K562 (cell line): ENCODE data around the gene ALOX5. TPM values are rescaled to one million over a fixed set of nuclear protein-coding genes. Genes with fewer than 3 reads are reported as not detected.

Experiments used
- E2F4 ChIP-seq: sonication (generic); formaldehyde crosslinking; IDR thresholded peaks from 2 replicates; pipeline ENCODE4 v1.8.0; 2022; ENCODE audit warnings: mild to moderate bottlenecking, low read depth, missing genetic modification reagents
- EP400 ChIP-seq: fragments of 450-650 bp; IDR thresholded peaks from 2 replicates; pipeline ENCODE4 v1.6.1; 2017; ENCODE audit warnings: antibody characterized with exemption, mild to moderate bottlenecking, moderate library complexity
- GATA2 ChIP-seq: sonication (generic); formaldehyde crosslinking; IDR thresholded peaks from 2 replicates; pipeline ENCODE4 v1.4.0; 2020; ENCODE audit warnings: mild to moderate bottlenecking, missing genetic modification reagents
- HBP1 ChIP-seq: fragments of 450-650 bp; formaldehyde crosslinking; IDR thresholded peaks from 2 replicates; pipeline ENCODE4 v1.4.0; 2022; ENCODE audit warnings: missing genetic modification characterization
- HNRNPK ChIP-seq: fragments of 200-400 bp; formaldehyde crosslinking; IDR thresholded peaks from one replicate; pipeline ENCODE4 v1.6.1; 2018; ENCODE audit warnings: mild to moderate bottlenecking, low read depth, low read length; ENCODE audit not compliant: poor library complexity, severe bottlenecking
- MTF1 ChIP-seq: fragments of 250-450 bp; sonication (Bioruptor Pico); IDR thresholded peaks from 2 replicates; pipeline ENCODE4 v1.9.0; 2021; ENCODE audit warnings: moderate library complexity, mild to moderate bottlenecking, inconsistent platforms, borderline replicate concordance
- RBBP5 ChIP-seq: fragments of 200-600 bp; sonication (generic); IDR thresholded peaks from 2 replicates; pipeline ENCODE4 v1.6.1; 2012; ENCODE audit warnings: borderline replicate concordance, mild to moderate bottlenecking, low read length, control low read depth, inconsistent platforms; ENCODE audit not compliant: insufficient read depth, poor library complexity, severe bottlenecking
- ZBTB43 ChIP-seq: sonication (generic); formaldehyde crosslinking; IDR thresholded peaks from 2 replicates; pipeline ENCODE4 v1.8.0; 2023; ENCODE audit warnings: mild to moderate bottlenecking, missing genetic modification reagents
- ZFP1 ChIP-seq: fragments of 450-650 bp; formaldehyde crosslinking; IDR thresholded peaks from 2 replicates; pipeline ENCODE4 v1.4.0; 2020; ENCODE audit warnings: mild to moderate bottlenecking, mixed read lengths
- ZKSCAN8 ChIP-seq: fragments of 200-800 bp; sonication (Bioruptor generic); IDR thresholded peaks from 2 replicates; pipeline ENCODE4 v1.6.1; 2016; ENCODE audit warnings: missing genetic modification characterization, missing compliant biosample characterization
- ZNF124 ChIP-seq: sonication (generic); formaldehyde crosslinking; IDR thresholded peaks from 2 replicates; pipeline ENCODE4 v1.8.1; 2022; ENCODE audit warnings: missing genetic modification reagents
- ZNF175 ChIP-seq: fragments of 200-800 bp; sonication (Bioruptor generic); IDR thresholded peaks from 2 replicates; pipeline ENCODE4 v1.6.1; 2016; ENCODE audit warnings: low read depth, mild to moderate bottlenecking, missing genetic modification characterization, missing compliant biosample characterization
- ZNF197 ChIP-seq: fragments of 200-800 bp; sonication (Bioruptor generic); IDR thresholded peaks from 2 replicates; pipeline ENCODE4 v1.6.1; 2016; ENCODE audit warnings: low read depth, missing genetic modification characterization, missing compliant biosample characterization
- ZNF395 ChIP-seq: fragments of 200-800 bp; sonication (Bioruptor generic); IDR thresholded peaks from 2 replicates; pipeline ENCODE4 v1.6.1; 2017; ENCODE audit warnings: missing genetic modification characterization, missing compliant biosample characterization
- ZNF41 ChIP-seq: fragments of 250-450 bp; sonication (Bioruptor Pico); conservative IDR thresholded peaks from 2 replicates; pipeline ENCODE4 v1.4.0; 2020; ENCODE audit warnings: mild to moderate bottlenecking
- ZNF511 ChIP-seq: sonication (generic); formaldehyde crosslinking; IDR thresholded peaks from 2 replicates; pipeline ENCODE4 v1.8.0; 2022; ENCODE audit warnings: mild to moderate bottlenecking, missing genetic modification reagents
- ZNF785 ChIP-seq: fragments of 250-450 bp; sonication (Bioruptor Pico); IDR thresholded peaks from 2 replicates; pipeline ENCODE4 v1.4.0; 2020; ENCODE audit warnings: mild to moderate bottlenecking
- polyA plus RNA-seq, 8 experiments: library from polyadenylated mRNA; depleted of rRNA in 4 of 8; stranded (reverse) in 5 of 8; unstranded in 3 of 8; fragments of >200 nt; fragmentation: Nextera tagmentation in 2 of 8; fragmentation: Illumina TruSeq in 1 of 8; extraction: Ambion mirVana in 2 of 8; extraction: Trizol in 1 of 8; gene quantifications; 2 replicates each; pipeline versions ENCODE4 v1.2.1 to v1.2.3, GENCODE V29; 2011 to 2014; ENCODE audit warnings: inconsistent platforms in 1 of 8, missing spikeins in 1 of 8
- total RNA-seq, 7 experiments: library from RNA; depleted of rRNA in 6 of 7; stranded (reverse); fragments of >200 nt in 6 of 7; fragmentation: Illumina TruSeq in 2 of 7; extraction: Trizol in 2 of 7; gene quantifications; 2 replicates each; pipeline versions ENCODE4 v1.2.1 to v1.2.3, GENCODE V29; 2011 to 2021; ENCODE audit warnings: low replicate concordance in 1 of 7
- TF ChIP-seq, protein P1 (sequence below): fragments of 250-450 bp; sonication (Bioruptor Pico); IDR thresholded peaks from 2 replicates; pipeline ENCODE4 v1.9.0; 2021; ENCODE audit warnings: mild to moderate bottlenecking, inconsistent platforms

Gene ALOX5
- total and polyA plus RNA-seq, 9 of the 15 experiments (the other 6 are each of a cell fraction or from before 2014, with no cell fraction given) = 0.10 to 2.4 (median 1.4) TPM

DNA sequence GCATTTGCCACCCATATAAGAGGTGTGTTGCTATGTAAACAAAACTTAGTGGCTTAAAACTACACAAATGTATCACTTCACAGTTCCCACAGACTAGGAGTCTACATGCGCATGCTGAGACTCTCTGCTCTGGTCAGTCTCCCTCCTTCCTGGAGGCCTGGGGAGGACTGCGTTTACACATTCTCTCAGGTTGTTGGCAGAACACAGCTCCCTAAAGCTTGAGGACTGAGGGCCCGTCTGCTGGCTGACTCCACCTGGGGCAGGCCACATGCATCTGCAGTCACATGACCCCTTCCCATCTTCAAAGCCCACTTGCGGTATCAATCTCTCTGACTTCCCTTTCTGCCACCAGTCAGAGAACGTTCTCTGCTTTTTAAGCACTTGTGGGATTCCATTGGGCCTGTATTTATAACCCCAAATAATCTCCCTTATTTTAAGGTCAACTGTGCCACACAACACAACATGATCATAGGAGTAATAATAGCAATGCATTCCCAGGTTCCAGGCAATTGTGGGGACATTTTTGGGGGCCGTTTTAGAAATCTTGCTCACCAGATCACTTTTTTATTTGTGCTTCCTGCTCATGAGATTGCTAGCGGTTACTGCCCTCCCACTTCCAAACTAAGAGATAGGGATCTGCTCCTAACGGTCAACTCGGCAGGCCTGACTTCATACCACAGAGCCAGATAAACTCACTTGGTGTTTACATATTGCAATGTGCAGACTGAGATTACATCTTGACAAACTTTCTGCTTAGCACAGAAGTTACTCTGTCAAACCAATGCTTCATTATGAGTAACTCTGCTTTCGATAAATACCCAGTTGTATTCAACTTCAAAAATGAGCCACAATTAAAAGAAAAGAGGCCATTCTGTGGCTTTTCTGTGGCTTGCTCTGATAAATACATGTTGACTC lies 96.3 kb downstream of the ALOX5 start (continued):
- TF ChIP-seq ZNF395 (CRISPR knock-in tag) (peak; percentile 97), GATA2 (CRISPR knock-in tag) (peak; percentile 100), ZNF124 (CRISPR knock-in tag) (no peak), ZFP1 (CRISPR knock-in tag) (peak; percentile 12; the same call in 1 of the 2 replicates), ZNF511 (CRISPR knock-in tag) (no peak), HBP1 (CRISPR knock-in tag) (no peak), ZNF41 (0 out of 2 replicates have a peak, but pooled peaks have one; percentile 5), ZNF175 (peak; percentile 94), EP400 (peak; percentile 90), E2F4 (CRISPR knock-in tag) (no peak), ZNF197 (CRISPR knock-in tag) (peak; percentile 94), HNRNPK (no peak), MTF1 (CRISPR knock-in tag) (no peak), ZNF785 (CRISPR knock-in tag) (no peak), ZBTB43 (CRISPR knock-in tag) (no peak), RBBP5 (peak; percentile 93), ZKSCAN8 (CRISPR knock-in tag) (peak; percentile 89)
- TF ChIP-seq, protein P1, sequence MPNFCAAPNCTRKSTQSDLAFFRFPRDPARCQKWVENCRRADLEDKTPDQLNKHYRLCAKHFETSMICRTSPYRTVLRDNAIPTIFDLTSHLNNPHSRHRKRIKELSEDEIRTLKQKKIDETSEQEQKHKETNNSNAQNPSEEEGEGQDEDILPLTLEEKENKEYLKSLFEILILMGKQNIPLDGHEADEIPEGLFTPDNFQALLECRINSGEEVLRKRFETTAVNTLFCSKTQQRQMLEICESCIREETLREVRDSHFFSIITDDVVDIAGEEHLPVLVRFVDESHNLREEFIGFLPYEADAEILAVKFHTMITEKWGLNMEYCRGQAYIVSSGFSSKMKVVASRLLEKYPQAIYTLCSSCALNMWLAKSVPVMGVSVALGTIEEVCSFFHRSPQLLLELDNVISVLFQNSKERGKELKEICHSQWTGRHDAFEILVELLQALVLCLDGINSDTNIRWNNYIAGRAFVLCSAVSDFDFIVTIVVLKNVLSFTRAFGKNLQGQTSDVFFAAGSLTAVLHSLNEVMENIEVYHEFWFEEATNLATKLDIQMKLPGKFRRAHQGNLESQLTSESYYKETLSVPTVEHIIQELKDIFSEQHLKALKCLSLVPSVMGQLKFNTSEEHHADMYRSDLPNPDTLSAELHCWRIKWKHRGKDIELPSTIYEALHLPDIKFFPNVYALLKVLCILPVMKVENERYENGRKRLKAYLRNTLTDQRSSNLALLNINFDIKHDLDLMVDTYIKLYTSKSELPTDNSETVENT (CRISPR knock-in tag) = no peak
